Ishikawa (cell line): ENCODE results near the gene ZSWIM6.

Source experiments
- CEBPB ChIP-seq: IDR thresholded peaks from 2 replicates; pipeline ENCODE4 v1.6.1; 2012
- CREB1 ChIP-seq: IDR thresholded peaks from 2 replicates; pipeline ENCODE4 v1.6.1; 2012; ENCODE audit warnings: low read depth
- EGR1 ChIP-seq: IDR thresholded peaks from 2 replicates; pipeline ENCODE4 v1.6.1; 2012
- EP300 ChIP-seq: IDR thresholded peaks from 2 replicates; pipeline ENCODE4 v1.6.1; 2012; ENCODE audit warnings: borderline replicate concordance
- FOXM1 ChIP-seq: IDR thresholded peaks from 2 replicates; pipeline ENCODE4 v1.6.1; 2012; ENCODE audit warnings: low read depth, borderline replicate concordance
- NFIC ChIP-seq: IDR thresholded peaks from 2 replicates; pipeline ENCODE4 v1.6.1; 2012
- RAD21 ChIP-seq: IDR thresholded peaks from 2 replicates; pipeline ENCODE4 v1.6.1; 2012; ENCODE audit warnings: low read depth
- TAF1 ChIP-seq: IDR thresholded peaks from 2 replicates; pipeline ENCODE4 v1.6.1; 2012; ENCODE audit warnings: low read depth, mild to moderate bottlenecking
- TCF12 ChIP-seq: IDR thresholded peaks from 2 replicates; pipeline ENCODE4 v1.6.1; 2012; ENCODE audit warnings: low read depth
- TEAD4 ChIP-seq: IDR thresholded peaks from 2 replicates; pipeline ENCODE4 v1.6.1; 2012
- YY1 ChIP-seq: IDR thresholded peaks from 2 replicates; pipeline ENCODE4 v1.6.1; 2012; ENCODE audit warnings: low read depth
- ZBTB7A ChIP-seq: IDR thresholded peaks from 2 replicates; pipeline ENCODE4 v1.6.1; 2012; ENCODE audit warnings: low read depth
- TF ChIP-seq, protein P1 (sequence below): IDR thresholded peaks from 2 replicates; pipeline ENCODE4 v1.6.1; 2012
- TF ChIP-seq, protein P2 (sequence below): IDR thresholded peaks from 2 replicates; pipeline ENCODE4 v1.6.1; 2012
- TF ChIP-seq, protein P3 (sequence below): IDR thresholded peaks from 2 replicates; pipeline ENCODE4 v1.6.1; 2012; ENCODE audit warnings: low read depth, mild to moderate bottlenecking

The ZSWIM6 gene

DNA sequence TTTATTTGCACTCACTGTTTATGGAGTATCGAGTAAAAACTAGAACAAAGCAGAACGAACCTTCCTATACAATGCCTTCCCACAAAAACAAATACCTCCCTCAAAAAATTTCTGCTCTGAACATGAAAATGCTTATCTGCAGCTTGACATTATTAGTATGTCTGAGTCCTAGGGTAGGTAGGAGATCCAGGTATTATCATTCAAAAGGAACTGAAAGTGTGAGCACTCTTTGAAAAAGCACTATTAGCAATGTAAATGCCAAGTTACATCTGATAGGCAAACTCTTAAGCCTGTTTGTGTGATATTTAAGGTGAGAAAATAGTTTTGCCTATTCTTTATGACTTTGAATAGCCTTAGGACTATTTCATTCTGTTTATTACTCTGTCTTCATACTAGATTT lies 47.6 kb downstream of the ZSWIM6 start:
- TF ChIP-seq EGR1 (no peak), TAF1 (no peak), RAD21 (no peak), TEAD4 (no peak), EP300 (no peak)
- TF ChIP-seq, protein P1, sequence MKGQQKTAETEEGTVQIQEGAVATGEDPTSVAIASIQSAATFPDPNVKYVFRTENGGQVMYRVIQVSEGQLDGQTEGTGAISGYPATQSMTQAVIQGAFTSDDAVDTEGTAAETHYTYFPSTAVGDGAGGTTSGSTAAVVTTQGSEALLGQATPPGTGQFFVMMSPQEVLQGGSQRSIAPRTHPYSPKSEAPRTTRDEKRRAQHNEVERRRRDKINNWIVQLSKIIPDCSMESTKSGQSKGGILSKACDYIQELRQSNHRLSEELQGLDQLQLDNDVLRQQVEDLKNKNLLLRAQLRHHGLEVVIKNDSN = no peak
- TF ChIP-seq, protein P2, sequence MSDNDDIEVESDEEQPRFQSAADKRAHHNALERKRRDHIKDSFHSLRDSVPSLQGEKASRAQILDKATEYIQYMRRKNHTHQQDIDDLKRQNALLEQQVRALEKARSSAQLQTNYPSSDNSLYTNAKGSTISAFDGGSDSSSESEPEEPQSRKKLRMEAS = no peak

DNA sequence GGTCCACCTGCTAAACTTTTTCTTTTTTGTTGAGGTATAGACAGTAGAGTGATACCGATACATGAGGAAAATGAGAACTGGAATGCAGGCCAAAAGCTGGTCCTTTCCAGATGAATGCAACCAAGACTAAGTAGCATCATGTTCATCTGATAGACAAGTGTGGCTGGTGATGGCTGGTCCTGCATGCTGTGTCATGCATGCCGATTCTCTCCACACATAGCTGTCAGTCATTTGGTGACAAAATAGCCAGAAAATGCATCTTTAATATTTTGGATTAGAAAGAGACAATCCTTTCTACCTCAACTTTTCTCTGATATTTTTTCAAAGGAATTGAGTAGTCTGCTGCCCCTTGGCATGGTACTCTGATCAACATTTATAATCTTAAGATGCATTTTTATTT lies 49.9 kb downstream of the ZSWIM6 start:
- TF ChIP-seq TAF1 (no peak), EP300 (no peak), TEAD4 (no peak), YY1 (no peak), NFIC (no peak), FOXM1 (no peak), ZBTB7A (no peak), CREB1 (no peak), TCF12 (no peak), EGR1 (no peak), RAD21 (no peak), CEBPB (no peak)
- TF ChIP-seq, protein P3, sequence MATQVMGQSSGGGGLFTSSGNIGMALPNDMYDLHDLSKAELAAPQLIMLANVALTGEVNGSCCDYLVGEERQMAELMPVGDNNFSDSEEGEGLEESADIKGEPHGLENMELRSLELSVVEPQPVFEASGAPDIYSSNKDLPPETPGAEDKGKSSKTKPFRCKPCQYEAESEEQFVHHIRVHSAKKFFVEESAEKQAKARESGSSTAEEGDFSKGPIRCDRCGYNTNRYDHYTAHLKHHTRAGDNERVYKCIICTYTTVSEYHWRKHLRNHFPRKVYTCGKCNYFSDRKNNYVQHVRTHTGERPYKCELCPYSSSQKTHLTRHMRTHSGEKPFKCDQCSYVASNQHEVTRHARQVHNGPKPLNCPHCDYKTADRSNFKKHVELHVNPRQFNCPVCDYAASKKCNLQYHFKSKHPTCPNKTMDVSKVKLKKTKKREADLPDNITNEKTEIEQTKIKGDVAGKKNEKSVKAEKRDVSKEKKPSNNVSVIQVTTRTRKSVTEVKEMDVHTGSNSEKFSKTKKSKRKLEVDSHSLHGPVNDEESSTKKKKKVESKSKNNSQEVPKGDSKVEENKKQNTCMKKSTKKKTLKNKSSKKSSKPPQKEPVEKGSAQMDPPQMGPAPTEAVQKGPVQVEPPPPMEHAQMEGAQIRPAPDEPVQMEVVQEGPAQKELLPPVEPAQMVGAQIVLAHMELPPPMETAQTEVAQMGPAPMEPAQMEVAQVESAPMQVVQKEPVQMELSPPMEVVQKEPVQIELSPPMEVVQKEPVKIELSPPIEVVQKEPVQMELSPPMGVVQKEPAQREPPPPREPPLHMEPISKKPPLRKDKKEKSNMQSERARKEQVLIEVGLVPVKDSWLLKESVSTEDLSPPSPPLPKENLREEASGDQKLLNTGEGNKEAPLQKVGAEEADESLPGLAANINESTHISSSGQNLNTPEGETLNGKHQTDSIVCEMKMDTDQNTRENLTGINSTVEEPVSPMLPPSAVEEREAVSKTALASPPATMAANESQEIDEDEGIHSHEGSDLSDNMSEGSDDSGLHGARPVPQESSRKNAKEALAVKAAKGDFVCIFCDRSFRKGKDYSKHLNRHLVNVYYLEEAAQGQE = no peak
- TF ChIP-seq, protein P2 = no peak
- TF ChIP-seq, protein P1 = no peak

DNA sequence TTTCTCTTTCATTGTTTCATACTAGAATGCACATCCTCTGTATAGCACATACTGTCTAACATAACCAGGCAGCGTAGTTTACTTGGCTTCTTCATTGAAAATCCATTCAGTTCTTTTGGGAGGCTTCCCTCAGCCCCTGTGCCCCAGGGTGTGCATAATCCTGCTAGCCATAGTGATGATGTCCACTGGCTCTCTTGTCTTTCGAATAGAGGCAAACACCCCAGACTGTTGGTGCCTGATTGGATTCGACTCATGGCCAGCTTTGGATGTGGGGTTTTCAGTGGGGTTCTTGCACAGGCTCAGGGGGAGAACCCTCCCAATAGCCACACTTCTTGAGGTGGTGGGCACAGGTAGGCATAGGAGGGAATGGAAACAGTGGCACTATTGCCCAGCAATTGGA lies 53.6 kb downstream of the ZSWIM6 start:
- no peak for TF ChIP-seq NFIC
- no peak for TF ChIP-seq YY1
- no peak for TF ChIP-seq FOXM1
- TF ChIP-seq TEAD4 = no peak
- no peak for TF ChIP-seq TCF12
- TF ChIP-seq, protein P1 = no peak
- TF ChIP-seq CEBPB = no peak
- TF ChIP-seq TAF1 = no peak
- TF ChIP-seq, protein P2 = no peak
- TF ChIP-seq EGR1 = no peak
- TF ChIP-seq RAD21 = no peak
- TF ChIP-seq, protein P3 = no peak
- TF ChIP-seq EP300 = no peak
- TF ChIP-seq ZBTB7A = no peak
- no peak for TF ChIP-seq CREB1

DNA sequence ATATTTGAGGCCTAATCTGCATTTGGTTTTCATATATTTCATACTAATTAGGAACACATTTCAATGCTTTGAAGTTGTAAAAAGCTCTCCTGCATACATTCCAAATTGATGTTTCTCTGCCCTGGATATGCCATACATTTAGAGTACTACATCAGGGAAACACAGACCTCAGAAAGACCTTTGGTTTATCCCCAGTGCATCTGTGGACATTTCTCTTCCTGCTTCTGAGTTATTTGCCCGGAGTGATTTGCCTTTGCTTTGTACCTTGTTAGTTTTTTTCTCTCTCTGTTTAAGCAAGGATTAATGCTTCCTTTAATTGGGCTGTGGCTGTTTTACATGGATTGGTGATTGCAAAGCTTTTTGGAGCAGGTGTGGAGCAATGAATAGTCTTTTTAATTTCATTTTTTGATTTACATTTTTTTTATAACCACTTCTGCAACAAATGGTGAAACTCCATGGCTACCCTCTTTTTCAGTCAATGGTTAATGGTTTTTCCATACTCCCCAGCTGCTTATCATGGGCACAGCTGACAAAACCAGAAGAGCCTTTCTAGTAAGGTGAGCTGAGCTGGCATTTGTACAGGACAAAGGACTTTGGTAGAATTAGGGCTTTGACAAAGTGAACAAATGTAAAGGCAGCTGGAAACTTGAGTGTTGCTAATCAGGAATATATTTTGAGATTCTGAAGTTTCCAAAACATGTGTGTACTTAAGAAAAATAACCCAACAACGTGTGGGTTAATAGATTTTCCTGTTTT lies 54.2 kb downstream of the ZSWIM6 start:
- no peak for TF ChIP-seq NFIC
- TF ChIP-seq TAF1 = no peak
- no peak for TF ChIP-seq TCF12
- TF ChIP-seq, protein P1 = no peak
- no peak for TF ChIP-seq TEAD4
- TF ChIP-seq ZBTB7A = no peak

DNA sequence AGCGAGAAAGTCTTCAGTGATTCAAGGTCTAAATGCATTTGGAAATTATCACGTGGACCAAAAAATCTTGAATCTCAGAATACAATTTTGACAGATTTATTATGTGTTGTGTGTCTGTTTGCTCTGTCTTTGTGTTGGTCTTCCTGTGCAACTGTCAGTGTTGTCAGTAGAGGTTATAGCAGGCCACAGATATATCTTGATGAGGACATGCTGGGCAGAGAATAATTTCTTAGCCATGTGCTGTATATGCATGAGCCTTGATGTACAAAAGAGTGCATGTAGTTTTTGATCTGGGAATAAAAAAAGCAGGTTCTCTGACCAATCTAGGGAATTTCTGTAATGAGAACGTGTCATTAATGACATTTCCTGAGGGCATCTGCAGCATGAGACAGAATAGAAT lies 57.6 kb downstream of the ZSWIM6 start:
- TF ChIP-seq TEAD4 (no peak), EP300 (no peak), CREB1 (no peak), TCF12 (no peak), TAF1 (no peak), YY1 (no peak), ZBTB7A (no peak), RAD21 (no peak), EGR1 (no peak), CEBPB (no peak), FOXM1 (no peak), NFIC (no peak)
- TF ChIP-seq, protein P3 = no peak
- TF ChIP-seq, protein P2 = no peak
- TF ChIP-seq, protein P1 = no peak
